ENCODE measurements around the gene CNNM2. TPM values are rescaled to one million over a fixed set of nuclear protein-coding genes. Genes with fewer than 3 reads are reported as not detected.
"Not testable (repeated sequence)": the region's sequence is repeated elsewhere in the genome, so short reads cannot be mapped to it uniquely, and the experiment has no call there.

Gene CNNM2
- total and polyA plus RNA-seq, 4 experiments from 2014 or later: 3.2 to 14.4 (median 8.2) TPM

DNA sequence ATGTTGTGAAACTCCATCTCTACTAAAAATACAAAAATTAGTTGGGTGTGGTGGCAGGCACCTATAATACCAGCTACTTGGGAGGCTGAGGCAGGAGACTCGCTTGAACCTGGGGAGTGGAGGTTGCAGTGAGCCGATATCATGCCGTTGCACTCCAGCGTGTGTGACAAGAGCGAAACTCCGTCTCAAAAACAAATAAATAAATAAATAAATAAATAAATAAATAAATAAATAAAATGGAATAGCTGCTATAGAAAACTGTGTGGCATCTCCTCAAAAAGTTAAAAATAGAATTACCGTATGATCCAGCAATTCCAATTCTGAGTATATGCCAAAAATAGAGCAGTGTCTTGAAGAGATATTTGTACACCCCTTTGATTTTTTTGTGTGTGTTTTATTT is 82.0 kb downstream of the CNNM2 start:
- H3K27ac Mint-ChIP-seq; H3K4me3 ChIP-seq (ENCODE audit: low read length in 2 of 2); H3K9me3 ChIP-seq (ENCODE audit: control insufficient read depth in 1 of 2, low read length in 2 of 2); H3K27me3 ChIP-seq (ENCODE audit: insufficient read depth, low read length); H3K4me3 Mint-ChIP-seq; POLR2A ChIA-PET (ENCODE audit: partially characterized antibody); H3K9me3 Mint-ChIP-seq; H3K27me3 Mint-ChIP-seq; H3K27ac ChIP-seq (ENCODE audit: low read depth, low read length); H3K36me3 ChIP-seq (ENCODE audit: insufficient read depth, low read length); DNase-seq; intact Hi-C loops (cut with micrococcal nuclease); H3K4me1 Mint-ChIP-seq; H3K4me1 ChIP-seq (ENCODE audit: insufficient read depth, low read length); CTCF ChIA-PET (ENCODE audit: partially characterized antibody); H3K36me3 Mint-ChIP-seq: not testable (repeated sequence)

DNA sequence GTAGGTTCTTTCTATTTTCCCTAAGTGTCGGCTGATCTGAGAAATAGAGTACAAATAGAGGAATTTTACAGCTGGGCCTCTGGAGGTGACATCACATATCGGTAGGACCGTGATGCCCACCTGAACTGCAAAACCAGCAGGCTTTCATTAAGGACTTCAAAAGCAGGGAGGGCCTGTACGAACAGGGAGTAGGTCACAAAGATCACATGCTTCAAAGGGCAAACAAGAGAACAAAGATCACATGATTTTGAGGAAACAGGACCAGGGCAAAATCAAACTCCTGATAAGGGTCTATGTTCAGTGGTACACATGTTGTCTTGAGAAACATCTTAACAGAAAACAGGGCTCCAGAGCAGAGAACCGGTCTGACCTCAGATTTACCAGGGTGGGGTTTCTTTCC is 88.9 kb downstream of the CNNM2 start:
- Histone ChIP-seq H3K9me3 (ENCODE audit: control insufficient read depth in 1 of 2, low read length in 2 of 2) (no peaks in the 10 kb centered on the region), H3K27ac (ENCODE audit: low read depth, low read length) (no peak overlapping the region), H3K4me3 (ENCODE audit: low read length in 2 of 2) (no peak overlapping the region), H3K36me3 (ENCODE audit: insufficient read depth, low read length) (no peaks in the 10 kb centered on the region), H3K4me1 (ENCODE audit: insufficient read depth, low read length) (no peaks in the 10 kb centered on the region), H3K27me3 (ENCODE audit: insufficient read depth, low read length) (no peaks in the 10 kb centered on the region)
- H3K9me3 Mint-ChIP-seq: peaks cover 0 to 14% (median 9%) of the 10 kb centered on the region in 8 donors
- H3K4me3 Mint-ChIP-seq: no peak overlapping the region
- no peak for DNase-seq
- ChIA-PET POLR2A (ENCODE audit: partially characterized antibody) (no interaction called here), CTCF (ENCODE audit: partially characterized antibody) (no interaction called here)
- intact Hi-C loops (cut with micrococcal nuclease): no loop called here
- peaks cover 16 to 19% of the 10 kb centered on the region in 2 donors for H3K36me3 Mint-ChIP-seq
- no peak overlapping the region for H3K27ac Mint-ChIP-seq
- H3K27me3 Mint-ChIP-seq: no peaks in the 10 kb centered on the region
- no peaks in the 10 kb centered on the region for H3K4me1 Mint-ChIP-seq

DNA sequence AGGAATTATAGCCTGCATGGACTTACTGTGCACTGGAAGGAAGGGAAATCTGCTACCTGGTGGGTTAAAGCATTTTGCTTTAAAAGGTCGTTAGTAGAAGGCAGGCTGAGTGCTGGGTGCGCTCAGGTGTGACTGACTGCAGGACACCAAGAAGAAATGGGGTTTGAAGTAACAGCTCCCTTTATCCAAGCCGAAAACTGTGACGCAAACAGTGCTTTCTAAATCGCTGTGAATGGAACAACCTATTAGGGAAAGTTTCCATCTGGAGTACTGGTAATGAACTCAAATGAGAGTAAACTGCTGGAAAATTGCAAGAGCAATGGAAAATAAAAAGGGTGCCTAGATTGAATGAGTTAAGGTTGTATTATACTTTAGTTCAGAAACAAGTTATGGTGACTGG is 95.3 kb downstream of the CNNM2 start:
- H3K27ac ChIP-seq (ENCODE audit: low read depth, low read length): no peak overlapping the region
- H3K9me3 ChIP-seq (ENCODE audit: control insufficient read depth in 1 of 2, low read length in 2 of 2): no peaks in the 10 kb centered on the region
- intact Hi-C loops (cut with micrococcal nuclease): no loop called here
- H3K36me3 Mint-ChIP-seq: peaks cover 0 to 3% of the 10 kb centered on the region in 2 donors
- H3K4me3 Mint-ChIP-seq: no peak overlapping the region
- H3K36me3 ChIP-seq (ENCODE audit: insufficient read depth, low read length): no peaks in the 10 kb centered on the region
- H3K4me1 ChIP-seq (ENCODE audit: insufficient read depth, low read length): no peaks in the 10 kb centered on the region
- no peaks in the 10 kb centered on the region for H3K27me3 Mint-ChIP-seq
- no peak for DNase-seq
- CTCF ChIA-PET (ENCODE audit: partially characterized antibody): no interaction called here
- peaks cover 0 to 5% (median 2%) of the 10 kb centered on the region in 4 donors for H3K4me1 Mint-ChIP-seq
- POLR2A ChIA-PET (ENCODE audit: partially characterized antibody): no interaction called here
- H3K4me3 ChIP-seq (ENCODE audit: low read length in 2 of 2): no peak overlapping the region
- H3K27ac Mint-ChIP-seq: no peak overlapping the region
- no peaks in the 10 kb centered on the region for H3K27me3 ChIP-seq (ENCODE audit: insufficient read depth, low read length)
- H3K9me3 Mint-ChIP-seq: no peaks in the 10 kb centered on the region

DNA sequence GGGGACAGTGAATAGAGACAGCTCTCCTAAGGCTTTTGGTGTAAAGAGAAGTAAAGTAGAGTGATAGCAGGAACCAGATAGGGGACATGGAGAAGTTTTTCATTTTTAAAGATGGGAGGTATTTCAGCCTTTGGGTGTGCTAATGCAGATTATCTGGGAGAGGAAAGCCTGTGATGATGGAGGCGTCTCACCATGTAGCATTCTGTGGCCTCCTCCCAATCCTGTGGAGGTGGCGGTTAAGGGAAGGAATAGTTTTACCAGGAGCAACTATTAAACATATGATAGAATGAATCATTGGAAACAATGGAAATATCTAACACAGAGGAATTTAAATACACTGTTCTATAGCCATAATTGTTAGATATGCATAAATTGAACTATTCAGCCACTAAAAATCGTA is 101.3 kb downstream of the CNNM2 start:
- no peaks in the 10 kb centered on the region for H3K36me3 Mint-ChIP-seq
- intact Hi-C loops (cut with micrococcal nuclease): no loop called here
- no peaks in the 10 kb centered on the region for H3K27me3 Mint-ChIP-seq
- no peak for DNase-seq
- H3K9me3 Mint-ChIP-seq: no peaks in the 10 kb centered on the region
- Histone ChIP-seq H3K9me3 (ENCODE audit: control insufficient read depth in 1 of 2, low read length in 2 of 2) (no peaks in the 10 kb centered on the region), H3K4me3 (ENCODE audit: low read length in 2 of 2) (no peak overlapping the region), H3K27ac (ENCODE audit: low read depth, low read length) (no peak overlapping the region), H3K4me1 (ENCODE audit: insufficient read depth, low read length) (no peaks in the 10 kb centered on the region), H3K27me3 (ENCODE audit: insufficient read depth, low read length) (no peaks in the 10 kb centered on the region), H3K36me3 (ENCODE audit: insufficient read depth, low read length) (no peaks in the 10 kb centered on the region)
- H3K4me1 Mint-ChIP-seq: peaks cover 0 to 5% (median 2%) of the 10 kb centered on the region in 4 donors
- H3K4me3 Mint-ChIP-seq: no peak overlapping the region
- H3K27ac Mint-ChIP-seq: no peak overlapping the region
- ChIA-PET POLR2A (ENCODE audit: partially characterized antibody) (no interaction called here), CTCF (ENCODE audit: partially characterized antibody) (no interaction called here)

DNA sequence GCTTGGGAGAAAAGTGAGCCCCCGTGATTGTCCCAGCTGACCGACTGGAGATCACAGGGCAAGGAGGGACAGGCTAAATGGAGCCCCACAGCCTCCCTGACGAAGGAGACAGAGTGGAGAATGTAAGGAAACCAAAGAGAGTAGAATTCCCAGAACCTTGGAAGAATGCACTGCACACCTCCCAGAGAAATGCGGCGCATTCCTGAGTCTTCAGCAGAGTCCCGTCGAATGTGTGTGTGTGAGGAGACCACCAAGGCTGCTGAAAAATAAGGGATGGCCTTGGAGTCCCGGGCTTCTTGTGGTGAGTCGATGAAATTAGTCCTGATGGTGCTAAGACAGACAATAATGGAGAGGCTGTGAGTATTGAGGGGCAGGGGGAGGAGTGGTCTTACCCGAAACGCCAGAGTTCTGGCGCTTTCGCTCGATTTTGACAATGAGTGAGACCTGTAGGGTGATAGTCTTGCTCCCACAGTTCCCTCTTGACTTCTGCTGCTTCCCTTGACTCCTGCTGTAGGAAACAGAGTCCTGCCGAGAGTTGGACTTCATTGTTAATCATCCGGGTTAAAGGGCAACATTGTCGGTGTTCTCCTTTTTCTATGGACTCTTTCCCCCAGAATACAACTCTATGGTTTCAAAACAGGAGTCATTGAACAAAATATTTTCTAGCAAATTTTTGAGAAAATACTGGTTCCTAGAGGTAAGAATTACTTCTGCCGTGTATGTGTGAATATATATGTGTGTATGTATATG is 103.2 kb downstream of the CNNM2 start:
- H3K9me3 ChIP-seq (ENCODE audit: control insufficient read depth in 1 of 2, low read length in 2 of 2): no peaks in the 10 kb centered on the region
- no peaks in the 10 kb centered on the region for H3K36me3 ChIP-seq (ENCODE audit: insufficient read depth, low read length)
- POLR2A ChIA-PET (ENCODE audit: partially characterized antibody): no interaction called here
- Mint-ChIP-seq H3K36me3 (peaks cover 0 to 4% of the 10 kb centered on the region in 2 donors), H3K4me1 (peaks cover 0 to 5% (median 1%) of the 10 kb centered on the region in 4 donors), H3K27me3 (no peaks in the 10 kb centered on the region), H3K27ac (no peak overlapping the region), H3K9me3 (no peaks in the 10 kb centered on the region), H3K4me3 (no peak overlapping the region)
- intact Hi-C loops (cut with micrococcal nuclease): no loop called here
- no peaks in the 10 kb centered on the region for H3K27me3 ChIP-seq (ENCODE audit: insufficient read depth, low read length)
- no peak overlapping the region for H3K4me3 ChIP-seq (ENCODE audit: low read length in 2 of 2)
- no peak for DNase-seq
- H3K27ac ChIP-seq (ENCODE audit: low read depth, low read length): no peak overlapping the region
- CTCF ChIA-PET (ENCODE audit: partially characterized antibody): no interaction called here
- no peaks in the 10 kb centered on the region for H3K4me1 ChIP-seq (ENCODE audit: insufficient read depth, low read length)

DNA sequence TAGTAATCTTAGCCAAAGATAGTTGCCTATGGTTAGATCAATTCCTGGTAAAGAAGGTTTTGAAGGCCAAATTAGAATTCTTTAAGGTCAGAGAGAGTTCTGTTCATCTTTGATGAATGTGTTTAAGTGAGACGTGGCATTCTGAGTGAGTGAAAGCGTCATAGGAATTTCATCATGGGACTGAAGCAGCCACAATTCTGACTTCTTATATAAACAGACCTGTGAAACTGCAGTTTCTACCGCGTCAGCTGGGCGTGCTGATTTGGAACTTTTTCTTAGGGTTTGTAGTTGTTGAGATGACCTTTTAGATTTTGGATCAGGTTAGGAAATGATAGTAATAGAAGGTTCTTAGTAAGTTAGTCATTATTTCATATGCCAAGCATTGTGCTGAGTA is 103.8 kb downstream of the CNNM2 start:
- peaks cover 0 to 1% (median under 1%) of the 10 kb centered on the region in 4 donors for H3K4me1 Mint-ChIP-seq
- no peak overlapping the region for H3K4me3 ChIP-seq (ENCODE audit: low read length in 2 of 2)
- no peak overlapping the region for H3K4me3 Mint-ChIP-seq
- ChIA-PET CTCF (ENCODE audit: partially characterized antibody) (no interaction called here), POLR2A (ENCODE audit: partially characterized antibody) (no interaction called here)
- no peaks in the 10 kb centered on the region for H3K36me3 ChIP-seq (ENCODE audit: insufficient read depth, low read length)
- no peaks in the 10 kb centered on the region for H3K9me3 ChIP-seq (ENCODE audit: control insufficient read depth in 1 of 2, low read length in 2 of 2)
- DNase-seq: no peak
- H3K27me3 Mint-ChIP-seq: no peaks in the 10 kb centered on the region
- H3K27ac ChIP-seq (ENCODE audit: low read depth, low read length): no peak overlapping the region
- H3K4me1 ChIP-seq (ENCODE audit: insufficient read depth, low read length): no peaks in the 10 kb centered on the region
- H3K27me3 ChIP-seq (ENCODE audit: insufficient read depth, low read length): no peaks in the 10 kb centered on the region
- H3K27ac Mint-ChIP-seq: no peak overlapping the region
- no peaks in the 10 kb centered on the region for H3K9me3 Mint-ChIP-seq
- intact Hi-C loops (cut with micrococcal nuclease): no loop called here
- H3K36me3 Mint-ChIP-seq: peaks cover 0 to 9% of the 10 kb centered on the region in 2 donors

DNA sequence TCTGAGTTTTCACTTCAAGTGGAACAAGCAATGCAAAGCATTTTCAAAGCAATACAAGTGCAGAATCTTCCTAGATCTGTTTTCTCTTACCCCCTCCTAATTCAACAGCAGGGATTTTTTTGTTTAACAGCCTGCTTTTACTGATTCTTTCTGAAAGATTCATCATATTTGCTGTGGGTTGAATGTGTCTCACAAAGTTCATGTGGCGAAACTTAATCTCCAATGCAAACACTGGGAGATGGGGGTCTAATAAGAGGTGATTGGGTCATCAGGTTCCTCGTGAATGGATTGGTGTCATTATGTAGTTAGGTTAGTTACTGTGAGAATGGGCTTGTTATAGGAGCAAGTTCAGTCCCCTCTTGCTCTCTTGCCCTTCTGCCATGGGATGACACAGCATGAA is 107.6 kb downstream of the CNNM2 start:
- no peaks in the 10 kb centered on the region for H3K9me3 Mint-ChIP-seq
- Histone ChIP-seq H3K27me3 (ENCODE audit: insufficient read depth, low read length) (no peaks in the 10 kb centered on the region), H3K4me3 (ENCODE audit: low read length in 2 of 2) (no peak overlapping the region), H3K9me3 (ENCODE audit: control insufficient read depth in 1 of 2, low read length in 2 of 2) (no peaks in the 10 kb centered on the region), H3K27ac (ENCODE audit: low read depth, low read length) (no peak overlapping the region), H3K36me3 (ENCODE audit: insufficient read depth, low read length) (no peaks in the 10 kb centered on the region), H3K4me1 (ENCODE audit: insufficient read depth, low read length) (no peaks in the 10 kb centered on the region)
- peaks cover 0 to 1% (median 0%) of the 10 kb centered on the region in 4 donors for H3K4me1 Mint-ChIP-seq
- no peaks in the 10 kb centered on the region for H3K27me3 Mint-ChIP-seq
- no peak for DNase-seq
- H3K4me3 Mint-ChIP-seq: no peak overlapping the region
- ChIA-PET POLR2A (ENCODE audit: partially characterized antibody) (no interaction called here), CTCF (ENCODE audit: partially characterized antibody) (no interaction called here)
- no peak overlapping the region for H3K27ac Mint-ChIP-seq
- peaks cover 3 to 26% of the 10 kb centered on the region in 2 donors for H3K36me3 Mint-ChIP-seq
- intact Hi-C loops (cut with micrococcal nuclease): no loop called here

All from CD4-positive, alpha-beta memory T cell (primary cell).